HEK293T (cell line): ENCODE results near the gene HHAT.

Experiments used
- BHLHE40 ChIP-seq: fragments of 450-650 bp; IDR thresholded peaks from 2 replicates; pipeline ENCODE4 v1.6.1; 2016; ENCODE audit warnings: mild to moderate bottlenecking, moderate library complexity, borderline replicate concordance
- ELF4 ChIP-seq: fragments of 450-650 bp; IDR thresholded peaks from 2 replicates; pipeline ENCODE4 v1.6.1; 2017; ENCODE audit warnings: antibody characterized with exemption
- NFRKB ChIP-seq: fragments of 450-650 bp; IDR thresholded peaks from 2 replicates; pipeline ENCODE4 v1.6.1; 2016; ENCODE audit warnings: mild to moderate bottlenecking, moderate library complexity
- SP1 ChIP-seq: fragments of 450-650 bp; IDR thresholded peaks from 2 replicates; pipeline ENCODE4 v1.6.1; 2017
- SUZ12 ChIP-seq: fragments of 450-650 bp; IDR thresholded peaks from 2 replicates; pipeline ENCODE4 v1.6.1; 2016; ENCODE audit warnings: mild to moderate bottlenecking
- TF ChIP-seq, protein P1 (sequence below): fragments of 450-650 bp; IDR thresholded peaks from 2 replicates; pipeline ENCODE4 v1.6.1; 2016

DNA sequence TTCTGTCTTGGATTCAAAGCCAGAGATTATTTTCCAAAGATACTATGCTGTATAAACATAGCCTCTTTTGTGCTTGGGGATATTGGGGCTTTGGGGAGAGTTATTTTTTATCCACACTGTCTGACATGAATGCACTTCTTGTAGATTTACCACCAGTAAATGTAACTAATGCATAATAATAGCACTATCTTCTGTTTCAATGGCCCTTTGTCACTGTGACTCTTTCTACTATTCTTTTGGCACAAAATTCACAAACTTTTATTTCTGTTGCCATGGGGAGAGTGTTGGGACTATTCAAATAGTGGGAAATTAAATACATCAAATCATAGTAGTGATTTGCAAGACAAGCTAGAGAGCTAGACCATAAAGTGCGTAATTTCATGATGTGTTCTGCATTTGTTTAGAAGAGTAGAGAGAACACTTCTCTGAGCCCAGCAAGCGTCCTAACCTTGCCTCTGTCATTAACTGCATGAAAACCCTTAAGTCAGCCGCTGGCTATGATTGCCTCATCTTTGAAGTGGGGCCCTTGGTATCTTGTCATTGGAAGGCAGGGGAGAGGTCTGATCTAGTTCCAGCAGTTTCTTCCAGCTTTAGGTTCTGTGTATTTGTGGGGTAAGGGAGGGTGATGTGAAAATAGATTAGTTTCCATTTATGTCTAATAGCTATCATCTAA, 154.4 kb downstream of the HHAT start:
- TF ChIP-seq ELF4 (no peak), NFRKB (no peak), SP1 (no peak), BHLHE40 (no peak), SUZ12 (no peak)
- TF ChIP-seq, protein P1, sequence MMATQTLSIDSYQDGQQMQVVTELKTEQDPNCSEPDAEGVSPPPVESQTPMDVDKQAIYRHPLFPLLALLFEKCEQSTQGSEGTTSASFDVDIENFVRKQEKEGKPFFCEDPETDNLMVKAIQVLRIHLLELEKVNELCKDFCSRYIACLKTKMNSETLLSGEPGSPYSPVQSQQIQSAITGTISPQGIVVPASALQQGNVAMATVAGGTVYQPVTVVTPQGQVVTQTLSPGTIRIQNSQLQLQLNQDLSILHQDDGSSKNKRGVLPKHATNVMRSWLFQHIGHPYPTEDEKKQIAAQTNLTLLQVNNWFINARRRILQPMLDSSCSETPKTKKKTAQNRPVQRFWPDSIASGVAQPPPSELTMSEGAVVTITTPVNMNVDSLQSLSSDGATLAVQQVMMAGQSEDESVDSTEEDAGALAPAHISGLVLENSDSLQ, result no peak
